Pancreas (tissue), 10 donors: ENCODE measurements around the gene PFDN1. TPM values are rescaled to one million over a fixed set of nuclear protein-coding genes. Genes with fewer than 3 reads are reported as not detected.

Experiments used
- ATAC-seq, 4 donors: fragments of 200-7000 bp; cut with Tn5 transposase; one replicate each; pipeline versions ENCODE4 v1.8.0 to v1.9.1; 2020; ENCODE audit warnings: mild to moderate bottlenecking in 4 of 4, moderate library complexity in 4 of 4
- DNase-seq, 6 donors: peaks; one replicate each; pipeline ENCODE4 v3.0.0-alpha.2; 2020
- FAIRE-seq: peaks from 2 replicates; lab custom pipeline; 2012; peaks lifted over from hg19 to GRCh38; lab: Jason Lieb, UNC
- H3K27ac ChIP-seq, 4 donors: fragments of 200-600 bp; sonication (generic); 1 replicate in 3 of 4; 2 replicates in 1 of 4; pipeline versions ENCODE4 v1.5.0 to v1.8.0; 2020
- H3K27me3 ChIP-seq, 4 donors: fragments of 200-600 bp; one replicate each; pipeline ENCODE4 v1.8.0; 2021
- H3K36me3 ChIP-seq, 3 donors: fragments of 200-600 bp; sonication (generic) in 1 of 3; one replicate each; pipeline versions ENCODE4 v1.5.0 to v1.8.0; 2020 to 2021
- H3K4me1 ChIP-seq, 3 donors: fragments of 200-600 bp; one replicate each; pipeline ENCODE4 v1.8.0; 2021
- H3K4me3 ChIP-seq, 4 donors: fragments of 200-600 bp; sonication (generic) in 2 of 4; one replicate each; pipeline versions ENCODE4 v1.5.0 to v1.8.0; 2020 to 2021
- H3K9me3 ChIP-seq, 4 donors: fragments of 200-600 bp; one replicate each; pipeline ENCODE4 v1.8.0; 2021
- CTCF ChIP-seq, 4 donors: fragments of 200-600 bp; sonication (generic) in 3 of 4; IDR thresholded peaks; one replicate each; pipeline versions ENCODE4 v1.5.0 to v1.8.0; 2021; ENCODE audit warnings: antibody characterized with exemption in 4 of 4
- WGBS, 2 donors: extraction: QIAGEN DNeasy Blood & Tissue Kit; methylation state at CpG; one replicate each; pipeline ENCODE4 v1.1.7; 2013; 5-methylcytosine and 5-hydroxymethylcytosine counted together
- intact Hi-C, 3 donors: fragments of 100-400 bp; cut with DNase I; formaldehyde crosslinking; loops; one replicate each; pipeline versions ENCODE4 v1.11.1 to v1.14.2; 2022
- polyA plus RNA-seq, 2 donors: library from polyadenylated mRNA; stranded (reverse); fragments of 200-250 nt; gene quantifications; one replicate each; pipeline ENCODE4 v1.2.3, GENCODE V29; 2013
- total RNA-seq, 6 donors: library from RNA; stranded (reverse); fragmentation: NEBNext Ultra II Directional in 4 of 6; extraction: Animal tissue kit (Norgen Biotek cat#: 25700) in 4 of 6; gene quantifications; one replicate each; pipeline versions ENCODE4 v1.2.1 to v1.2.4, GENCODE V29; 2021 to 2023
- donor health status: healthy with polysubstance abuse.
- donor health status: DM: no; HTN: no; CAD: no; lungs with moderate emphysema.
- donor health status: DM: no; HTN: no; CAD: no.
- donor health status: control.
- donor health status: control.
- donor health status: Bipolar disorder and iron deficiency.
- donor health status: DM: yes; HTN: yes; CAD: no.
- donor health status: DM: no; HTN: no; CAD: no.
- donor health status: DM: no; HTN: no; CAD: no.
- donor health status: DM: yes; HTN: yes; CAD: no.

PFDN1 gene
- total and polyA plus RNA-seq, 8 donors, result 10.5 to 43.9 (median 17.5) TPM

GRCh38 chr5:140296289-140296688, 6.6 kb downstream of the PFDN1 start:
- Histone ChIP-seq H3K4me3 (no peak overlapping the region), H3K9me3 (no peaks in the 10 kb centered on the region), H3K4me1 (peaks cover 13 to 32% (median 27%) of the 10 kb centered on the region in 3 donors), H3K27me3 (no peaks in the 10 kb centered on the region), H3K36me3 (no peaks in the 10 kb centered on the region), H3K27ac (no peak overlapping the region)
- TF ChIP-seq CTCF (IDR thresholded peaks at IDR 0.05), result no peak
- no peak for FAIRE-seq
- 85 to 86% methylated on average over 3 of the region's 3 CpGs for WGBS, 2 donors
- DNase-seq, result no peak
- ATAC-seq, result no peak
- intact Hi-C loops, result no loop called here

- intact Hi-C loops, result no loop called here
- ATAC-seq (peak in 3 of 4 donors; percentile 49 to 72 (median 66)), DNase-seq (peak in 2 of 6 donors; percentile 21 to 30), FAIRE-seq (no peak)
- no peak for TF ChIP-seq CTCF (IDR thresholded peaks at IDR 0.05)
- Histone ChIP-seq H3K4me3 (no peak overlapping the region), H3K4me1 (peaks cover 13 to 32% (median 22%) of the 10 kb centered on the region in 3 donors), H3K27ac (no peak overlapping the region), H3K9me3 (no peaks in the 10 kb centered on the region), H3K36me3 (no peaks in the 10 kb centered on the region), H3K27me3 (no peaks in the 10 kb centered on the region)
- WGBS, 2 donors, result 4 to 12% methylated on average over 1 of the region's 1 CpG
Observed at GRCh38 chr5:140295414-140295813, 7.5 kb downstream of the PFDN1 start.

- 68 to 71% methylated on average over 2 of the region's 2 CpGs for WGBS, 2 donors
- no peak for ATAC-seq
- FAIRE-seq, result no peak
- intact Hi-C loops, result no loop called here
- Histone ChIP-seq H3K4me1 (peaks cover 13 to 32% (median 22%) of the 10 kb centered on the region in 3 donors), H3K36me3 (no peaks in the 10 kb centered on the region), H3K4me3 (no peak overlapping the region), H3K9me3 (no peaks in the 10 kb centered on the region), H3K27ac (no peak overlapping the region), H3K27me3 (no peaks in the 10 kb centered on the region)
- no peak for TF ChIP-seq CTCF (IDR thresholded peaks at IDR 0.05)
- no peak for DNase-seq
Observed at GRCh38 chr5:140294753-140295152, 8.1 kb downstream of the PFDN1 start.

GRCh38 chr5:140293849-140294100, 9.1 kb downstream of the PFDN1 start:
- Histone ChIP-seq H3K9me3 (no peaks in the 10 kb centered on the region), H3K27ac (peak overlapping the region in 1 of 4 donors; percentile 18), H3K4me3 (no peak overlapping the region), H3K27me3 (no peaks in the 10 kb centered on the region), H3K4me1 (peaks cover 13 to 32% (median 22%) of the 10 kb centered on the region in 3 donors), H3K36me3 (no peaks in the 10 kb centered on the region)
- FAIRE-seq (no peak), ATAC-seq (no peak), DNase-seq (no peak)
- intact Hi-C loops, result no loop called here
- 56 to 59% methylated on average over 1 of the region's 1 CpG for WGBS, 2 donors
- TF ChIP-seq CTCF (IDR thresholded peaks at IDR 0.05), result no peak

GRCh38 chr5:140293091-140293848, 9.6 kb downstream of the PFDN1 start:
- H3K27ac ChIP-seq, result peak overlapping the region in 2 of 4 donors; percentile 18 to 45
- WGBS, 2 donors, result 21 to 27% methylated on average over 4 of the region's 4 CpGs
- no peak for TF ChIP-seq CTCF (IDR thresholded peaks at IDR 0.05)
- no peaks in the 10 kb centered on the region for H3K27me3 ChIP-seq
- ATAC-seq (peak; percentile 51 to 57 (median 54)), FAIRE-seq (no peak), DNase-seq (no peak)
- no peak overlapping the region for H3K4me3 ChIP-seq
- intact Hi-C loops, result no loop called here
- H3K4me1 ChIP-seq, result peaks cover 13 to 32% (median 22%) of the 10 kb centered on the region in 3 donors
- no peaks in the 10 kb centered on the region for H3K36me3 ChIP-seq
- H3K9me3 ChIP-seq, result no peaks in the 10 kb centered on the region
